K562 (cell line): Measurements from ENCODE around the gene LRTM1.

ENCODE experiments used
- BCLAF1 ChIP-seq, 2 experiments: fragments of 450-650 bp in 1 of 2; IDR thresholded peaks; 2 replicates each; pipeline ENCODE4 v1.6.1; 2011 to 2017; ENCODE audit warnings: low read depth in 2 of 2, antibody characterized with exemption in 1 of 2, borderline replicate concordance in 1 of 2, low read length in 1 of 2, mild to moderate bottlenecking in 1 of 2, mixed read lengths in 1 of 2; ENCODE audit not compliant: control insufficient read depth in 1 of 2
- CEBPZ ChIP-seq: fragments of 150-350 bp; IDR thresholded peaks from 2 replicates; pipeline ENCODE4 v1.6.1; 2014; ENCODE audit warnings: low read depth, mild to moderate bottlenecking, low read length, borderline replicate concordance
- CHD4 ChIP-seq: fragments of 200-600 bp; sonication (generic); IDR thresholded peaks from 3 replicates; pipeline ENCODE4 v1.6.1; 2012; ENCODE audit warnings: low read depth, mild to moderate bottlenecking, mixed read lengths, low read length, inconsistent platforms; ENCODE audit not compliant: insufficient read depth, insufficient replicate concordance, poor library complexity, severe bottlenecking
- CTCF ChIP-seq, 3 experiments: IDR thresholded peaks in 2 of 3; conservative IDR thresholded peaks in 1 of 3; 2 replicates each; pipeline ENCODE4 v1.5.1; 2011 to 2012; ENCODE audit warnings: low read length in 3 of 3, mild to moderate bottlenecking in 3 of 3, control low read depth in 2 of 3, improper control_type of control experiment in 1 of 3, inconsistent platforms in 1 of 3, low read depth in 1 of 3, mixed read lengths in 1 of 3, moderate library complexity in 1 of 3; ENCODE audit not compliant: insufficient read depth in 2 of 3
- EP300 ChIP-seq: IDR thresholded peaks from 2 replicates; pipeline ENCODE4 v1.6.1; 2012; ENCODE audit warnings: low read length, improper control_type of control experiment
- FOXK2 ChIP-seq, 2 experiments: fragments of 450-650 bp; IDR thresholded peaks in 1 of 2; conservative IDR thresholded peaks in 1 of 2; 2 replicates each; pipeline ENCODE4 v1.6.1; 2016; ENCODE audit warnings: low read depth in 2 of 2, mild to moderate bottlenecking in 1 of 2
- JUN ChIP-seq, 2 experiments: sonication (generic) in 1 of 2; formaldehyde crosslinking in 1 of 2; IDR thresholded peaks; 2 replicates each; pipeline versions ENCODE4 v1.6.1 to v1.8.0; 2012 to 2022; ENCODE audit warnings: borderline replicate concordance in 2 of 2, mild to moderate bottlenecking in 2 of 2, improper control_type of control experiment in 1 of 2, low read depth in 1 of 2, low read length in 1 of 2, missing genetic modification reagents in 1 of 2
- MXI1 ChIP-seq: IDR thresholded peaks from 2 replicates; pipeline ENCODE4 v1.6.1; 2011; ENCODE audit warnings: low read depth, mild to moderate bottlenecking, improper control_type of control experiment, low read length
- NKRF ChIP-seq: fragments of 450-650 bp; IDR thresholded peaks from 2 replicates; pipeline ENCODE4 v1.6.1; 2016; ENCODE audit warnings: borderline replicate concordance
- NR1H2 ChIP-seq: sonication (generic); formaldehyde crosslinking; IDR thresholded peaks from 2 replicates; pipeline ENCODE4 v1.4.0; 2020; ENCODE audit warnings: mild to moderate bottlenecking, missing genetic modification reagents
- NR3C1 ChIP-seq: sonication (generic); formaldehyde crosslinking; IDR thresholded peaks from 2 replicates; pipeline ENCODE4 v1.8.1; 2022; ENCODE audit warnings: missing genetic modification reagents
- SETDB1 ChIP-seq: IDR thresholded peaks from one replicate; pipeline ENCODE4 v1.6.1; 2012; ENCODE audit warnings: low read length, control low read depth, inconsistent platforms
- THRB ChIP-seq: fragments of 450-650 bp; formaldehyde crosslinking; conservative IDR thresholded peaks from 2 replicates; pipeline ENCODE4 v1.4.0; 2022; ENCODE audit warnings: mild to moderate bottlenecking, missing genetic modification characterization

- no peak for TF ChIP-seq BCLAF1 (IDR thresholded peaks at IDR 0.05; ENCODE audit: borderline replicate concordance in 1 of 2, control insufficient read depth in 1 of 2, low read depth in 2 of 2, low read length in 1 of 2)
- TF ChIP-seq FOXK2 (conservative IDR thresholded peaks at IDR 0.05 in 1 of 2, IDR thresholded peaks at IDR 0.05 in 1 of 2; ENCODE audit: low read depth in 2 of 2) = no peak
- TF ChIP-seq CHD4 = no peak
- TF ChIP-seq CTCF (IDR thresholded peaks at IDR 0.05 in 2 of 3, conservative IDR thresholded peaks at IDR 0.05 in 1 of 3; ENCODE audit: insufficient read depth in 2 of 3, low read depth in 1 of 3, low read length in 3 of 3) = no peak
- no peak for TF ChIP-seq NR3C1 (CRISPR knock-in tag)
- TF ChIP-seq NKRF = no peak
- no peak for TF ChIP-seq THRB (CRISPR knock-in tag)
- no peak for TF ChIP-seq CEBPZ
- TF ChIP-seq SETDB1 = no peak
- TF ChIP-seq EP300 = no peak
- no peak for TF ChIP-seq NR1H2 (CRISPR knock-in tag)
- no peak for TF ChIP-seq MXI1
- no peak for TF ChIP-seq JUN (IDR thresholded peaks at IDR 0.05; ENCODE audit: borderline replicate concordance, low read depth, low read length)
- TF ChIP-seq JUN (CRISPR knock-in tag; IDR thresholded peaks at IDR 0.05; ENCODE audit: borderline replicate concordance) = no peak
Observed at GRCh38 chr3:54949491-54950044, 21.7 kb upstream of the LRTM1 start.
